Brain microvascular endothelial cell (primary cell): ENCODE data around the gene EPB41L1.

Experiments used
- DNase-seq: peaks from one replicate; pipeline ENCODE4 v3.0.0-alpha.2; 2020
- H3K27ac ChIP-seq: fragments of 250-450 bp; sonication (Bioruptor Pico); 2 replicates; pipeline ENCODE4 v1.5.1; 2020; ENCODE audit warnings: mild to moderate bottlenecking, moderate library complexity
- H3K27me3 ChIP-seq: fragments of 250-450 bp; sonication (Bioruptor Pico); replicated peaks from 2 replicates; pipeline ENCODE4 v1.5.1; 2020; ENCODE audit warnings: mild to moderate bottlenecking
- H3K36me3 ChIP-seq: fragments of 250-450 bp; sonication (Bioruptor Pico); replicated peaks from 2 replicates; pipeline ENCODE4 v1.5.1; 2020; ENCODE audit warnings: mild to moderate bottlenecking
- H3K4me3 ChIP-seq: 2 replicates; pipeline ENCODE4 v1.5.1; 2011; ENCODE audit warnings: low read depth, mild to moderate bottlenecking, control low read depth, low read length, moderate library complexity
- in situ Hi-C: cut with HindIII; loops from 2 replicates; pipeline ENCODE4 v1.10.0; 2017; ENCODE audit warnings: low sequenced_read_pairs, low pct_ligation_motif_present
- TF ChIP-seq, protein P1 (sequence below): IDR thresholded peaks from 2 replicates; pipeline ENCODE4 v1.5.1; 2011; ENCODE audit warnings: low read depth, mild to moderate bottlenecking, moderate library complexity, low read length, control low read depth, inconsistent platforms; ENCODE audit errors: missing control alignments

Gene EPB41L1

DNA sequence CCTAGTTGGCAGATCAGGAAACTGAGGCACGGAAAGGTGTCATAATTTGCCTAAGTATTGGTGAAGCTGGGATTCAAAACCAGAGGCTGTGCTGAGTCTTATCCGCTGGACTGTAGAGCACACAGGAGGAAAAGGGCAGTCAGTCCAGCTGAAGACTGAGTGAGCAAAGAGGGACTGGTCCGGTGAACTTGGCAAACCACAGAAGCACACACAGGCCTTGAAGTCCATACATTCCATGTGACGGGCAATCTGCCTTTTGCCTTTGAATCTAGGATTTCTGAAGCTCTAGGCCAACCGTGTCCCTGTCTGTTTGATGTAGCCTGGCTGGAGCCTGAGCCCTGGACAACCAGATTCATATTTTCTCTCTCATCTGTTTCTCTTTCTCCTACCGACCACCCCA, 34.3 kb upstream of the EPB41L1 start:
- no peak for DNase-seq
- Histone ChIP-seq H3K4me3 (no peak overlapping the region), H3K27ac (no peak overlapping the region), H3K36me3 (no peaks in the 10 kb centered on the region), H3K27me3 (no peaks in the 10 kb centered on the region)
- TF ChIP-seq, protein P1, sequence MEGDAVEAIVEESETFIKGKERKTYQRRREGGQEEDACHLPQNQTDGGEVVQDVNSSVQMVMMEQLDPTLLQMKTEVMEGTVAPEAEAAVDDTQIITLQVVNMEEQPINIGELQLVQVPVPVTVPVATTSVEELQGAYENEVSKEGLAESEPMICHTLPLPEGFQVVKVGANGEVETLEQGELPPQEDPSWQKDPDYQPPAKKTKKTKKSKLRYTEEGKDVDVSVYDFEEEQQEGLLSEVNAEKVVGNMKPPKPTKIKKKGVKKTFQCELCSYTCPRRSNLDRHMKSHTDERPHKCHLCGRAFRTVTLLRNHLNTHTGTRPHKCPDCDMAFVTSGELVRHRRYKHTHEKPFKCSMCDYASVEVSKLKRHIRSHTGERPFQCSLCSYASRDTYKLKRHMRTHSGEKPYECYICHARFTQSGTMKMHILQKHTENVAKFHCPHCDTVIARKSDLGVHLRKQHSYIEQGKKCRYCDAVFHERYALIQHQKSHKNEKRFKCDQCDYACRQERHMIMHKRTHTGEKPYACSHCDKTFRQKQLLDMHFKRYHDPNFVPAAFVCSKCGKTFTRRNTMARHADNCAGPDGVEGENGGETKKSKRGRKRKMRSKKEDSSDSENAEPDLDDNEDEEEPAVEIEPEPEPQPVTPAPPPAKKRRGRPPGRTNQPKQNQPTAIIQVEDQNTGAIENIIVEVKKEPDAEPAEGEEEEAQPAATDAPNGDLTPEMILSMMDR, result no peak
- in situ Hi-C loops, result no loop called here

GRCh38 chr20:36120991-36121390, 33.5 kb upstream of the EPB41L1 start:
- Histone ChIP-seq H3K4me3 (no peak overlapping the region), H3K27ac (no peak overlapping the region), H3K36me3 (no peaks in the 10 kb centered on the region), H3K27me3 (no peaks in the 10 kb centered on the region)
- TF ChIP-seq, protein P1, result no peak
- DNase-seq, result no peak
- in situ Hi-C loops, result no loop called here

DNA sequence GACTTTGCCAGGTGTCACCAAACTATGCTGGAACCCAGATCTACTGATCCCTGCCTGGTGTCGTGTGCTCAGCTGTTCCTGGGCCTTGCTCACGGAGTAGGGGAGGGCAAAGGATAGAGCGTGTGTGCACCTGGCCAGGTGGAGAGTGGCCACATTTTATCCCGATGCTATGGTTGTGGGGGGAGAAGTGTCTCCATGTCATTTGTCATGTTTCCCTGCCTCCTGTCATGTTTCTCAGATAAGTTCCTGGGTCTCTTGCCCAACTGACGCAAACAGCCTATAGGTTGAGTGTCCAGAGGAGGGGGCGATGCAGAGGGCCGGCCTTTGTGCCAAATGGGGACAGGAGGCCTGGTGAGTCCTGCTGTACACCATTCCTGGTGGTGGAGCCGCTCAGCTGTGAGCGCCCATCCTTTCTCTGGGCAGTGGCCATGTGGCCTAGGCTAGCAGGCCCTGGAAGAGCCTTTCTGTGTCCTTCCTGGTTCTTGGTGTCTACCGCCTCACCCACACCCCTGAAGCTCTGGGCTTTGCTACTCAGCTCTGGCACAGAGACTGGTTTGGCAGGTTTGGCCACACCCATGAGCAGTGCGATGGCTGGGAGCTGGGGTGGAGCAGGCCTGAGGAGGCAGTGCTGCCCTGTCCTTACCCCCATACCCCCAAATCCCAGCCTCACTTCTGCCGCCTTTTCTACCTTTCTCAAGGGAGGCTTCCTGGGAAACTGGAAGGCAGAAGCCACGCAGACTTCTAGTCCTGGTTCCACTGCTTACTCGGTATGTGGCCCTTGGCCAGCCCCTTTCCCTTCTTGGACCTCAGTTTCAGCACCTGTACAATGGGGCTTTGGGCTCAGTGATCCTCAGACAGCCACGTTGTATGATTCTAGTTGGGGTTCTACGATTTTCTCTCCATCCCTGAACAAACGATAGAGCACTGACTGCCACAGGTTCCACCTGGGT, 32.3 kb upstream of the EPB41L1 start:
- TF ChIP-seq, protein P1, result no peak
- Histone ChIP-seq H3K4me3 (no peak overlapping the region), H3K27ac (no peak overlapping the region), H3K27me3 (no peaks in the 10 kb centered on the region), H3K36me3 (no peaks in the 10 kb centered on the region)
- in situ Hi-C loops, result no loop called here
- DNase-seq, result no peak

GRCh38 chr20:36122931-36123288, 31.6 kb upstream of the EPB41L1 start:
- no peak overlapping the region for H3K4me3 ChIP-seq
- no peak overlapping the region for H3K27ac ChIP-seq
- no peak for DNase-seq
- TF ChIP-seq, protein P1, result no peak
- no peaks in the 10 kb centered on the region for H3K27me3 ChIP-seq
- in situ Hi-C loops, result no loop called here
- H3K36me3 ChIP-seq, result no peaks in the 10 kb centered on the region

GRCh38 chr20:36125097-36125496, 29.4 kb upstream of the EPB41L1 start:
- TF ChIP-seq, protein P1, result no peak
- H3K4me3 ChIP-seq, result no peak overlapping the region
- no peak for DNase-seq
- in situ Hi-C loops, result no loop called here
- H3K27ac ChIP-seq, result no peak overlapping the region
- no peaks in the 10 kb centered on the region for H3K27me3 ChIP-seq
- H3K36me3 ChIP-seq, result no peaks in the 10 kb centered on the region
